GM21737 (cell line): ENCODE measurements around the gene TRIO.

ENCODE experiments used
- ATAC-seq: cut with Tn5 transposase; IDR thresholded peaks from one replicate; pipeline ENCODE4 v1.9.1; 2021; ENCODE audit warnings: mild to moderate bottlenecking, moderate library complexity; ENCODE audit not compliant: unreplicated experiment

The TRIO gene

DNA sequence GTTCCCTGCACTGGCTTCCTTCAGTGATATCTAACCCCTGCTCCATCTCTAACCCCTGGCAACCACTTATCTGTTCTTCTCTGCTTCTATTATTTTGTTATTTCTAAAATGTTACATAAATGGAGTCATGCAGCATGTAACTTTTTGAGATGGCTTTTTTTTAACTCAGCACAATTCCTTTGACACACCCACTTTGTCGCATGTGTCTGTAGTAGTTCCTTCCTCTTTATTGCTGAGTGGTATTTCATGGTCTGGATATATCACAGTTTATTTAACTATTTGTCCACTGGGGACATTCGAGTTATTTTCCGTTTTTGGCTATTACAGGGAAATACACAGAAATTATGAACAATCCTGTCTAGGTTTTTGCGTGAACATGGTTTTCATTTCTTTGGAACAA is 200.2 kb downstream of the TRIO start:
- no peak for ATAC-seq

DNA sequence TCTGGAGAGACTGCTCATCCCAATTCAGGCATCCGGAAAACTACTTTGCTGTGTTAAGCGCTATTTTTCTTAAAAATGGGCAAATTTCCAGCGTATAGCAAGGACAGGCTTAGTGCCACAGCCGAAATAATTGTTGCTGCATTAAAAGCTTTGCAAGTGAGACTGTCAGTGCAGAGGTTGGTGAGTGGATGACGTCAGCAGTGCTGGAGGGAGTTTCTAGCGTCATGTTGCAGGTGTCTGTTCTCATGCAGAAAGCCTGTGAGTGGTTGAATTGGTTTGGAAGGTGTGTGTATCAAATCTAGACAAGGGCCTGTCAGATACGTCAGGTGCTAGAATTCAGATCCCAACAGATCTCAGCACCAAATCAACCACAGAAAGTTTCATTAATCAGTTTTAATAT is 204.4 kb downstream of the TRIO start:
- no peak for ATAC-seq

DNA sequence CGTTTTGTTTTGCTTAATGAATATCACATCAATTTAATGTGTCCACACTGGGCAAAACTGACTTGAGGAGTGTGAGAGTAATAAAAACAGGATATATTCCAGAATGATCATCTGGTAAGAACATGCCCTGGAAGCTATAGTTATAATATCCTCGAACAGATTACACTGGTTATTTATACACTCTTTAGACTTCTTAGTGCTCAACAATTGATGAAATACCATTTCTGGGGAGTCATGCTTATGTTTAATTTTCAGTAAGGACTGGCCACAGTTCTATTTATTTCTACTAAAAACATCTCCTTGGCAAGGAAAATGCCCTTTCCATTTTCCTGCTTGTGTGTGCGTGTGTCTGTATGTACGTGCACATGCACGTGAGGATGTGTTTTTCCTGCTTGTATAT is 205.0 kb downstream of the TRIO start:
- no peak for ATAC-seq

DNA sequence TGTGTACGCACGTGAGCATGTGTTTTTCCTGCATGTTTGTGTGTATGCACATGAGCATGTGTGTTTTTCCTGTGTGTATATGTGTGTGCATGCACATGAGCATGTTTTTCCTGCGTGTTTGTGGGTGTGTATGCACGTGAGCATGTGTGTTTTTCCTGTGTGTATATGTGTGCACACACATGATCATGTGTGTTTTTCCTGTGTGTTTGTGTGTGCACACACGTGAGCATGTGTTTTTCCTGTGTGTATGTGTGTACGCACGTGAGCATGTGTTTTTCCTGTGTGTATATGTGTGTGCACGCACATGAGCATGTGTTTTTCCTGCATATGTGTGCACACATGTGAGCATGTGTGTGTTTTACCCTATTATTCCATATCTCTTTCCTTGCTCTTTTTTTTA is 205.9 kb downstream of the TRIO start:
- no peak for ATAC-seq

DNA sequence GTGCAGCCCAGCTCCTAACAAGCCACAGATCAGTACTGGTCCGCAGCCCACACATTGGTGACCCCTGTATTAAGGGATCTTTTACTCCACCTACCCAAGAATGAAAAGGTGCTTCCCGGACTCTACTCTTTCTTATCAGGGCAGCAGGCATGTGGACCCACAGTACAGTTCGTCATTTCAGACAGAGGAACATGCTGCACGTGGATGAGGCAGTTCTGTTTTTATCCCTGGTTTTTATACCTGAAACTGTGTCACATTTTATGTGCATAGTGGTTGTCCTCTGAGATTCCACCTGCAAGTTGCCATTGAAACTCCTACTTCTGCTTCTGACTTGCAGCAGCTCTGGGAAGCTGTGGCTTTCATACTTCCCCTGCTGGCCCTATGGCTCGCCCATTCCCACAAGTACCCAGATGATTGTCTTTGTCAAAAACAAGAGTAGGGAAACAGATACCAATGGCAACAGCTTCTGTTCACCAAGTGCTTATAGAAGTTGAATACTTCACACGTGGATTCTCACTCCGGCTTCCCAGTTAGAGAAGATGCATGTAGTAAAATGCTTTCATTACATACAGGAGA is 208.0 kb downstream of the TRIO start:
- ATAC-seq = no peak

- peak; percentile 87 for ATAC-seq
Observed at GRCh38 chr5:14351845-14352712, 208.9 kb downstream of the TRIO start.

GRCh38 chr5:14353726-14354474 is 210.8 kb downstream of the TRIO start:
- ATAC-seq = no peak

DNA sequence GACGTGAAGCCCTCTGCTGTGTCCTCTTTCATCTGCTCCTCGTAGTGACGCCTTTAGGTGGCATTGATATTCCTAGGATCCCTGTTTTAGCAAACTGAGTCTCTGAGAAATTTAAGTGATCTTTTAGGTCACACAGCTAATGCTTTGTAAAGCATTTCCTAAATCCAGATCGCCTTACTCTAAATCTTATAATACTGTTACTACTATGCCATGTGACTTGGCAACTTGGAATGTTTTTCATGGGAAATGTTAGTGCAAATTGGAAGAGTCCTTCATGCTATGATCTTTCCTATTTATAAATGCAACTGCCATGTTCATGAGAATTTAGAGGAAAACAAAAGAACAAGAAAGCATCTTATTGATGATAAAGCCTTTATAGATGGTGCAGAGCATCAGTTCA is 212.2 kb downstream of the TRIO start:
- ATAC-seq = no peak

GRCh38 chr5:14356305-14356704 is 213.2 kb downstream of the TRIO start:
- no peak for ATAC-seq

DNA sequence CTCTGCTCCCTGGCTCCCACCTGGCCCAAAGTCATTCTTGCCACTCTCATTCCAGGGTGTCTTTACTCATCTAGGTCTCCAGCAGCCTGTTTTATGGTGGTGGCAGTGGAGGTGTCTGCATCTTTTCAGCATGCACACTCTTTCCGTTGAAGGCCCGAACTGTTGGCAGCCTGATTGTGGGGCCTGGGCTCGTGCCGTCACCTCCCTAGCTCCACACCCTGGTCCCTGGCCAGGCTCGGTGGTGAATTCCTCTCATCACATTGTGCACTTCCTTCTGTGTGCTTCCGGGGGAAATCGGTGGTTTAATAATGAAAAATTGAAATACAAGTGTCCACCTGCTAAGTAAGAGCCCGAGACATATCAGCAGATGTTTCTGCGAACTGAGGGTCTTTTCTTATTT is 214.3 kb downstream of the TRIO start:
- ATAC-seq = no peak

DNA sequence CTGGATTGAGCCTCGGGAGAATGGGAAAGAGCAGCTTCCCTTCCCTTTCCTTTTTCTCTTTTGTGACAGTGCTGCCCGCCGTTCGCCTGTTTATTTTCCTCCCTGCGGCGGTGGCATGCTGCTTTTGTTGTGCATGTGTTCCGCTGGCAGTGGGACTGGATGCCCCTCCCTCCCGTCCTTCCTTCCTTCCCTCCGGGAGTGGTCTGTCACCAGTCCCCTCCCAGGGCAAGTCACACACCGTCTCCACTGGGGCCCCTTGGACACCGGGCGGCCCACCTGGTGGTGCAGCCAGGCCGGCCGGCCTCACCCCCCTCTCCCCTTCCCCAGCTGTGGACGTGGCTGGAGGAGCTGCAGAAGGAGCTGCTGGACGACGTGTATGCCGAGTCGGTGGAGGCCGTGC is 214.7 kb downstream of the TRIO start:
- ATAC-seq = no peak

DNA sequence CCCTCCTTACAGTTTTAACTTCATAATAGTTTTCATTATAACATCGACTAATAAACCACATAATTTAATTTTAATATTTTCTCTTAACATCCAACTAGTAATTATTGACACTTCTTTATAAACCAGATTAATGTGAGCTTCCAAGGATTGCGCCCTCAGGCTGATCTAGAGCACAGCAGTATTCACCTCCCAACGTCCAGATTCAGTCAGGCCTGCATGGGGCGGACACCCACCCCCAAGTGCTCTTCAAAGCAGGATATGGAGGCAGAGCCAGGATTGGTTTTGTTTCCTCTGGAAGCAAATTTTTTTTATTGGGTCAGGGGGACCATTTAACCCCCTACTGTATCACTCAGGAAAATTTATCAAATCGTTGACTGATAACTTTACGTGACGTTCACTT is 215.4 kb downstream of the TRIO start:
- ATAC-seq = no peak

DNA sequence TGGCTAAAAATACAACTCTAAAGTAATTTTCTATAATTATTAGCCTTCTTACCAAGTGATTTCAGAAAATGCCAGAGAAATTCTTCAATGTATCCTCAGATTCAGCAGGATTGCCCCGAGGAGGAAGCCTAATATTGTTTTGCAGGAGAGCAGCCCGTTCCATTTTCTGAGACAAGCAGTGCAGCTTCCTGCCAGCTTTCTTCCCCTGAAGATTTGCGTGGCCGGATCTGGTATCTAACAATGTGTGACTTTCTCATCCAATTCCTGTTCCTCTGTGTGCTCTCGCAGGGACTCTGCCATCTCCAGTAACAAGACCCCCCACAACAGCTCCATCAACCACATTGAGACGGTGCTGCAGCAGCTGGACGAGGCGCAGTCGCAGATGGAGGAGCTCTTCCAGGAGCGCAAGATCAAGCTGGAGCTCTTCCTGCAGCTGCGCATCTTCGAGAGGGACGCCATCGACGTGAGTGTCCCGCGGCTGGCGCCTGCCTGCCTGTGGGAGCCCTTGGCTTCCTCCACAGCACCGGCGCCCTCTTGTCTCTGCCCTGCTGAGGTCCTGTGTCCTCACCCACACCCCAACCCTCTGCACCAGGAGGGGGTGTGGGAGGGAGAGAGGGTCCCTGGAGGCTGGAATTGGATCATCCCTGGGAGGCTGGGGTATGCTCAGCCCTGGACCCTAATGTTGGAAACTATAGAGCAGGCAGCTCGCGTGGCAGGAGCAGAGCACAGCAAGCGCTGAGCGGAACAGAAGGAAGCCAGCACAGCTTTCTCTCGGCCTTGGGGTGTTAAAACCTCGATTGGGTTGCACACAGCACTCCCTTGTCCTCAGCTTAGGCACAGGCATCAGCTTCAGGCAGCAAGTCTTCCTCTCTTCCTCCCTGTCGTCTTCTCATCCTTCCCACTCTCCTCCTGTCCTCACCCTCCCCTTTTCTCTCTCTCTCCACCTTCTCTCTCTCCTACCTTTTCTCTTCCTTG is 216.2 kb downstream of the TRIO start:
- no peak for ATAC-seq

GRCh38 chr5:14362491-14362890 is 219.3 kb downstream of the TRIO start:
- no peak for ATAC-seq

DNA sequence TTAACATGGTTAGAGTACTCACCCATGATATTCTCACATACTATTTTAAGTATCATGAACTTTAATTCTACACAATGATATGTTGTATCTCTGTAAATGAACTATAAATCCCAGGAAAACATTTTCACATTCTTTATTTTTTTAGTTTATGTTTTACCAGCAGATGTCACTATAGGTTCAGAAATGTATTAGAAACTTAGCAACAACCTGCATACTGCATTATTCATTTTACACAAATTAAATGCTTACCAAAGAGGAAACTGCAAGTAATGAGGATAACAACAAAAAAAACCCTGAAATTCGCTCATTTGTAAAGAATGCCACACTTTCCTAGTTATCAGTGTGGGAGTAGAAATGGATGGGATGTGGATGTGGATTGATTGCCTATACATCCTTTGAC is 221.0 kb downstream of the TRIO start:
- no peak for ATAC-seq

GRCh38 chr5:14364576-14365472 is 221.7 kb downstream of the TRIO start:
- ATAC-seq = no peak

DNA sequence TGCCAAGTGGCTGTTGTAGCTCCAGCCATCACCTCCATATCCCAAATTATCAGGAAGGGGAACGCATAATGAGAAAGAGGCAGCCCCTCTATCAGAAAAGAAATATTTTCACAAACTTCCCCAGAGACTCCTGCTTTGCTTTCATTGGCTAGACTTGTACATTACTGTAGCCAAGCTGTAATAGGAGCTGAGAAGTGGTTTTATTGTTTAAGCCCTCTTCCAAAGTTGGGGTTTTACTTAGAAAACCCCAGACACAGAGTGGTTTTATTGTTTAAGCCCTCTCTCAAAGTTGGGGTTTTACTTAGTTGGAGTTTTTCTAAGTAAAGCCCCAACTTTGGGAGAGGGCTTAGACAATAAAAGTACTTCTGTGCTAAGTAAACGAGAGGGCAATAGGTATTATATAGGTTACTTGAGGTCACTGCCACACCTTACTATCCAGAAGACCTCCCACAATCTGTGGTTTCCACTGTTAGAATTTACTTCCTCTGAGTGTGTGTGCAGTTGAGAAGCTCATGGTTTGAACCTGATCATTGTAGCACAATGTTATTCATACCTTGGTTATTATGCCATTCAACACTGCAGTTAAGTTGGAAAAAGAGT is 222.8 kb downstream of the TRIO start:
- ATAC-seq = no peak

GRCh38 chr5:14366763-14367162 is 223.6 kb downstream of the TRIO start:
- no peak for ATAC-seq

- ATAC-seq = no peak
Observed at GRCh38 chr5:14367364-14367763, 224.2 kb downstream of the TRIO start.
